BLaER1 treated with 17β-estradiol and CSF1 and Interleukin-3, amounts not matched to agents 10 nM and 100 nM (cell line): ENCODE measurements around the gene USH2A.

Source experiments
- H3K27ac ChIP-seq, 11 experiments: shearing (Covaris generic); formaldehyde crosslinking; 2 replicates each; pipeline ENCODE4 v1.8.1; 2022
- H3K27me3 ChIP-seq, 11 experiments: shearing (Covaris generic); formaldehyde crosslinking; 2 replicates each; pipeline ENCODE4 v1.8.1; 2022
- H3K36me3 ChIP-seq, 11 experiments: shearing (Covaris generic); formaldehyde crosslinking; 2 replicates each; pipeline ENCODE4 v1.8.1; 2022
- H3K4me1 ChIP-seq, 10 experiments: shearing (Covaris generic); formaldehyde crosslinking; 2 replicates each; pipeline ENCODE4 v1.8.1; 2022
- H3K4me2 ChIP-seq, 11 experiments: shearing (Covaris generic); formaldehyde crosslinking; 2 replicates each; pipeline ENCODE4 v1.8.1; 2022
- H3K4me3 ChIP-seq, 10 experiments: shearing (Covaris generic); formaldehyde crosslinking; 2 replicates each; pipeline ENCODE4 v1.8.1; 2022
- H3K9ac ChIP-seq, 11 experiments: shearing (Covaris generic); formaldehyde crosslinking; 2 replicates each; pipeline ENCODE4 v1.8.1; 2022
- H3K9me3 ChIP-seq, 11 experiments: shearing (Covaris generic); formaldehyde crosslinking; replicated peaks in 1 of 11; 2 replicates each; pipeline ENCODE4 v1.8.1; 2022
- H4K20me1 ChIP-seq, 11 experiments: shearing (Covaris generic); formaldehyde crosslinking; 2 replicates each; pipeline ENCODE4 v1.8.1; 2022
- Cebpa-rat ChIP-seq, 11 experiments: shearing (Covaris generic); IDR thresholded peaks; 2 replicates each; pipeline ENCODE4 v1.8.1; 2022

USH2A gene

DNA sequence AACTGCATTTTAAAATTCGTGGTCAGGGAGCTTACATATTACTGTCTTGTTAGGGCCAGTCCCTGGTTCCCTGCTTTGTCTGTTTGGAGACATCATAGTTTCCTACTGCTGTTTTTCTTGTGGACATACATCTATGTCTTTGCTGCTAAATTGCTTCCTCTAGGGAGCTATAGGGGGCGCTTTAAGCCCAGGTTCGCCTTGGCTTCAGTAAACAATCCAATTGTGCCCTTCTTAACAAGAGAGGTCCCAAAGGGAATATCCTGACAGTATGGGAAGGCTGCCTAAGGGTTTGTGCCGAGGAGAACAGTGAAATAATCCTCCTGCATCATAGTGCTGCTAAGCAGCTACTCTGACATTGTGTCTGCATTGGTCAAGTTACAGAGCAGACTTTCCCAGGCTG lies 112.5 kb downstream of the USH2A start:
- no peak overlapping the region for H3K27ac ChIP-seq
- no peaks in the 10 kb centered on the region for H3K27me3 ChIP-seq
- H3K9me3 ChIP-seq, result no peaks in the 10 kb centered on the region
- no peak for TF ChIP-seq Cebpa-rat (IDR thresholded peaks at IDR 0.05)
- no peak overlapping the region for H3K4me3 ChIP-seq
- no peak overlapping the region for H3K9ac ChIP-seq
- no peak overlapping the region for H3K4me2 ChIP-seq
- no peaks in the 10 kb centered on the region for H3K4me1 ChIP-seq
- no peaks in the 10 kb centered on the region for H4K20me1 ChIP-seq
- H3K36me3 ChIP-seq, result no peaks in the 10 kb centered on the region

DNA sequence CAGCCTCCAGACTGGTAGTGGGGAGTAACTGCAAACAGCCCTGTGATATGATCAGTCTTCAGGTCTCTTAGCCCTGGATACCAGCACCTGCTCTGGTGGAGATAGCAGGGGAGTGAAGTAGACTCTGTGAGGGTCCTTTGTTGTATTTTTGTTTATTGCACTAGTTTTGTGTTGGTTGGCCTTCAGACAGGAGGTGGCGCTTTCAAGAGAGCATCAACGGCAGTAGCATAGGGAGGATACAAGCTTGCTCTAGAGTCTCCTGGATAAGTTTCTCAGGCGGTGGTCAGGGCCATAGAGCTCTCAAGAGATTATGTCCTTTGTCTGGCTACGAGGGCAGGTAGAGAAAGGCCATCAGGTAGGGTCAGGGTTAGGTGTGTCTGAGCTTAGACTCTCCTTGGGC lies 116.4 kb downstream of the USH2A start:
- Histone ChIP-seq H4K20me1 (no peaks in the 10 kb centered on the region), H3K4me3 (no peak overlapping the region), H3K9me3 (no peaks in the 10 kb centered on the region), H3K9ac (no peak overlapping the region), H3K4me2 (no peak overlapping the region), H3K27me3 (no peaks in the 10 kb centered on the region), H3K36me3 (no peaks in the 10 kb centered on the region), H3K27ac (no peak overlapping the region), H3K4me1 (no peaks in the 10 kb centered on the region)
- TF ChIP-seq Cebpa-rat (IDR thresholded peaks at IDR 0.05), result no peak

DNA sequence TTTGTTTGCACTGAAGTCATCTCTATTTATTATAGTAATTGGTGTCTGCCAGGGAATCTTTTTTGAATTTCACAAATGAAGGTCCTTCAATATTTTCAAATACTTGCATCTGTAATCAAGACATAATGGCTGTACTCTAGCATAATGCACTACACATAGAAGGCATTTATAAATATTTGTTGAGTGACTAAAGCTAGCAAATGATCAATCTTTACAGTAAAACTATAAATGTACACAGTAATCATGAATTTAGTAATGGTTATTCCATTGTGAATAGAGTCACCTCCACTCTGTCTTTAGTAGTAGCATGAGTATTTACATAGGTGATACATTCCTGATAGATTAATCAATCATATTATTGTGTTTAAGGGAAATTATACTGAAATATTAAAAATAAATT lies 119.6 kb downstream of the USH2A start:
- Histone ChIP-seq H3K4me3 (no peak overlapping the region), H4K20me1 (no peaks in the 10 kb centered on the region), H3K27me3 (no peaks in the 10 kb centered on the region), H3K9me3 (no peaks in the 10 kb centered on the region), H3K4me1 (no peaks in the 10 kb centered on the region), H3K9ac (no peak overlapping the region), H3K4me2 (no peak overlapping the region), H3K27ac (no peak overlapping the region), H3K36me3 (no peaks in the 10 kb centered on the region)
- TF ChIP-seq Cebpa-rat (IDR thresholded peaks at IDR 0.05), result no peak

DNA sequence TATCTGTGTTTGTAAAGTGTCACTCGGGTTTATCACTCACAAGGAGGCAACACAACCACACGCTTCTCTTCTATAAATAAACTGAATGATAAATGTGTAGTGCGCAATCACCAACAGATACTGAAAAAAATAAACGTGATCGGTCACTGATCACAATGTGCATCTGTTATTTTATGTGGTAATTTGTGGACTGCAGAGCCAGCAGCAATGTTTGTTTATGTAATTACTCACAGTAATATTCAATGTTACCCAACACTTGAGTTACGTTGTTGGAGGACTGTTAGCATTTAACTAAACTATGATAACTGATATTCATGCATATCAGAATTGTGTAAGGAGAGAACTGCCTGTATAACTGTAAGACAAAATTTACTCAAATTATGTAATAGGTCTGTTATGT lies 129.6 kb downstream of the USH2A start:
- TF ChIP-seq Cebpa-rat (IDR thresholded peaks at IDR 0.05), result no peak
- Histone ChIP-seq H3K4me2 (no peak overlapping the region), H3K9ac (no peak overlapping the region), H3K4me1 (no peaks in the 10 kb centered on the region), H3K27ac (no peak overlapping the region), H3K4me3 (no peak overlapping the region), H3K27me3 (no peaks in the 10 kb centered on the region), H3K9me3 (no peaks in the 10 kb centered on the region), H3K36me3 (no peaks in the 10 kb centered on the region), H4K20me1 (no peaks in the 10 kb centered on the region)

DNA sequence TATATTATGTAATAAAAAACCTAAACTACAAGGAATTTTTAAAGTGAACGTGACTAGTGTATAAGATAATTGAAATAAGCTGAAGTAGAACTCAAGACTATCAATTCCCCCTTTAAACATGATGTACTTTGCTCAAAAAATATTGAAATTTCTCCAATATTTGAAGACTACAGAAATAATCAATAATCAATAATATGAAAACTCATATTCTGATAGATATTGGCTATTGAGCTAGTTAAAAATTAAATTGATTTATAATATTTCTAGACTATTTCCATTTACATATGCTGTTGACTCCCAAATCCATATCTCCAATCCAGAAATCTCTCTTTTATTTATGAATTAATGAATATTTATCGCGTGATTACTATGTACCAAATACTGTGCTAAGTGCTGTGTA lies 133.2 kb downstream of the USH2A start:
- Histone ChIP-seq H3K4me1 (no peaks in the 10 kb centered on the region), H3K4me3 (no peak overlapping the region), H3K36me3 (no peaks in the 10 kb centered on the region; a peak in 1 of 22 replicates), H3K27me3 (no peaks in the 10 kb centered on the region), H3K9me3 (peaks cover 12 to 16% (median 14%) of the 10 kb centered on the region in 11 experiments), H3K9ac (no peak overlapping the region), H3K4me2 (no peak overlapping the region), H3K27ac (no peak overlapping the region), H4K20me1 (no peaks in the 10 kb centered on the region)
- TF ChIP-seq Cebpa-rat (IDR thresholded peaks at IDR 0.05), result no peak

DNA sequence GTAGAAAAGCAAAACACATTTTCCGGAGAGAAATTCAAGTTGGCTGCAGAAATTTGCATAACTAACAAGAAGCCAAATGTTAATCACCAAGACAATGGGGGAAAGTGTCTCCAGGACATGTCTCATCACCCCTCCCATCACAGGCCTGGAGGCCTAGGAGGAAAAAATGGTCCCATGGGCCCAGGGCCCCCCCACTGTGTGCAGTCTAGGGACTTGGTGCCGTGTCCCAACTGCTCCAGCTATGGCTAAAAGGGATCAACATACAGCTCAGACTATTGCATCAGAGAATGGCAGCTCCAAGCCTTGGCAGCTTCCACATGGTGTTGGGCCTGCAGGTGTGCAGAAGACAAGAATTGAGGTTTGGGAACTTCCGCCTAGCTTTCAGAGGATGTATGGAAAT lies 138.2 kb downstream of the USH2A start:
- Histone ChIP-seq H3K27me3 (no peaks in the 10 kb centered on the region), H3K4me2 (no peak overlapping the region), H3K9ac (no peak overlapping the region), H3K9me3 (peaks cover 21 to 27% (median 23%) of the 10 kb centered on the region in 11 experiments), H3K4me3 (no peak overlapping the region), H3K36me3 (no peaks in the 10 kb centered on the region; a peak in 1 of 22 replicates), H3K27ac (no peak overlapping the region), H3K4me1 (peaks cover 0 to 2% (median under 1%) of the 10 kb centered on the region in 10 experiments; a peak in 7 of 20 replicates), H4K20me1 (no peaks in the 10 kb centered on the region)
- TF ChIP-seq Cebpa-rat (IDR thresholded peaks at IDR 0.05), result no peak

DNA sequence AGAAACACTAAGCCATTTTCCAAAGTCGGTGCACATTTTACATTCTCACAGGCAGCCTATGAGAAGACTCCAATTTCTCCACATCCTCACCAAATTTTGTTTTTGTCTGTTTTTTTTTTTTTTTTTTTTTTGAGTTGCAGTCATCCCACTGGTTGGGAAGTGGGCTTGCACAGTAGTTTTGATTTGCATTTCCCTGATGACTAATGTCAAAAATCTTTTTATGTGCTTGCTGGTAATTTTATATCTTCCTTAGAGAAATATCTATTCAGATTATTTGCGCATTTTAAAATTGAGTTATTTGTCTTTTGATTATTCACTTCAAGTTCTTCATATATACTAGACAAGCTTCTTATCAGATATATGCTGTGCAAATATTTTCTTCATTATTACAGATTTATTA lies 141.5 kb downstream of the USH2A start:
- Histone ChIP-seq H3K36me3 (no peaks in the 10 kb centered on the region; a peak in 1 of 22 replicates), H3K27me3 (no peaks in the 10 kb centered on the region), H3K4me2 (no peak overlapping the region), H3K9me3 (peaks cover 21 to 27% (median 23%) of the 10 kb centered on the region in 11 experiments), H3K4me1 (peaks cover 0 to 9% (median 5%) of the 10 kb centered on the region in 10 experiments; a peak in 9 of 20 replicates), H3K9ac (no peak overlapping the region), H4K20me1 (no peaks in the 10 kb centered on the region), H3K27ac (no peak overlapping the region), H3K4me3 (no peak overlapping the region)
- TF ChIP-seq Cebpa-rat (IDR thresholded peaks at IDR 0.05), result no peak

DNA sequence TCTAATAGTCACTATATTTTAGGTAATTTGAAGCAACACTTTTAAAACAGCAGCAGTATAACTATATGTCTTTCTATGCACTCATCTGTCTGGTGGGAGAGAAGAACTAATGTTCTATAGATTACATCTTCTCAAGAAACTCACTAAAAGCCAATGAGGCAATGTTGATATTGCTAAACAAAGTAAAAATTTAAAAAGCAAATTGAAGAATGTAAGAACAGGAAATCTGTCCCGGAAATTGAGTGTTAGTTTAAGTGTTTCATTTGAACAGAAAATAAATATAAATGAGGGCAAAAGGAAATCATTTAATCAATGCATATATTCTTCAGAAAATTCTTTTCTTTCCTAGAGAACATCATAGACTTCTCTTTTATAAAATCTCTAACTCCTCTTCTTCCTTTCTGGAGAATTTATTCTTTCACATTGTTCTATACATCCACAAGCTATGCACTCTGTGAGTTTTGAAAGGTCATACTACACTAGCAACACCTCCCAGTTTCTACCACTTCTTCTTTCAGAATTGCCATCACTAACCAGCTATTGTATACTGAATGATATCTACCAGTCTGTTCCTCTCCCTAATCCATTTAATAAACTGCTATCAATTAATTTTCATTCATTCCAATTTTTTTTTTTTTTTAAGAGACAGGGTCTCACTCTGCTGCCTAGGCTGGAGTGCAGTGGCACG lies 153.0 kb downstream of the USH2A start:
- Histone ChIP-seq H3K4me1 (no peaks in the 10 kb centered on the region), H3K4me3 (no peak overlapping the region), H4K20me1 (no peaks in the 10 kb centered on the region), H3K27ac (no peak overlapping the region), H3K36me3 (no peaks in the 10 kb centered on the region), H3K9ac (no peak overlapping the region), H3K27me3 (no peaks in the 10 kb centered on the region), H3K4me2 (no peak overlapping the region), H3K9me3 (no peaks in the 10 kb centered on the region)
- TF ChIP-seq Cebpa-rat (IDR thresholded peaks at IDR 0.05), result no peak

DNA sequence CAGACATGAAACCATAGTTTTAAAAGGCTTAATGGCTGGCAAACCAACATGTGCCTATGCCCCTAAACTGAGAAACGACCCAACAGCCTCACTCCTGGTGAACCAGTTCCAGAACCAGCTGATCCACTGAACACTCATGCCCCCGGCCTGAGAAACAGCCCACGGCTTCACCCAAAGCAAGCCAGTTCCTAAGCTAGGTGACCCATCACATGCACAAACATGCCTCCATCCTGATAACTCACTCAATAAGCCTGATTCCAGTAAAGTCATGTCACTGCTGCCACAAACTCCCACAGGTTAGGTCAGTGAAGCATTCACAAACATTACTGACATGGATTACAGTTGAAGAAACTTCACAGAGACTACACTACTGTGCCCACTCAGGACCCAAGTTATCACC lies 161.6 kb downstream of the USH2A start:
- H3K4me1 ChIP-seq, result no peaks in the 10 kb centered on the region
- no peaks in the 10 kb centered on the region for H3K36me3 ChIP-seq
- no peak for TF ChIP-seq Cebpa-rat (IDR thresholded peaks at IDR 0.05)

DNA sequence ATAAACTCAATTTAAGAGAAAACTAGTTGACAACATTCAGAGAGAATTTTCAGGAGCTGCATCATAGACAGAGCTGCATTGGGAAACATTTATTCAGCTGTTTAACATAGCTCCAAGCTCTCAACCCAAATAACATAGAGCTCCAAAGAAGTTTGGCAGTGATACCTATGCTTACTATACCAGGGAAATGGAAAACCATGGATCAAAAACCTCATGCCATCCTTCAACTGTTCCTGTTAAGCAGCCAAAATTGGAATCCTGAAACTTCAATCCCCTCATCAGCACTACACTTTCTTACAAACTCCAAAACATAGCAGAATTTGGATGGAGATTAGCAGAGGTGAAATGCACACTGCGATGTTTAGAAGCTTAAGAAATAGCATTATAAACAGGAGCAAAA lies 164.4 kb downstream of the USH2A start:
- Histone ChIP-seq H3K9me3 (no peaks in the 10 kb centered on the region), H3K36me3 (no peaks in the 10 kb centered on the region), H3K27ac (no peak overlapping the region), H3K4me3 (no peak overlapping the region), H3K9ac (no peak overlapping the region), H3K4me2 (no peak overlapping the region), H3K27me3 (no peaks in the 10 kb centered on the region), H4K20me1 (no peaks in the 10 kb centered on the region), H3K4me1 (no peaks in the 10 kb centered on the region)
- no peak for TF ChIP-seq Cebpa-rat (IDR thresholded peaks at IDR 0.05)

More for the DNA sequence above, 161.6 kb downstream of the USH2A start:
- Histone ChIP-seq H3K27ac (no peak overlapping the region), H3K9me3 (no peaks in the 10 kb centered on the region), H4K20me1 (no peaks in the 10 kb centered on the region), H3K27me3 (no peaks in the 10 kb centered on the region), H3K4me3 (no peak overlapping the region), H3K9ac (no peak overlapping the region), H3K4me2 (no peak overlapping the region)
